Neural cell (in vitro differentiated cells): ENCODE data around the gene SMAD5. TPM values are rescaled to one million over a fixed set of nuclear protein-coding genes. Genes with fewer than 3 reads are reported as not detected.

ENCODE experiments used
- H2AFZ ChIP-seq: fragments of 200-600, 300-800 bp; sonication (generic), shearing (Covaris generic); 2 replicates; pipeline ENCODE4 v1.6.0; 2014; ENCODE audit warnings: low read depth, mild to moderate bottlenecking, antibody characterized with exemption, low read length, moderate library complexity
- H3F3A ChIP-seq: fragments of 200-600 bp; shearing (Covaris generic); 2 replicates; pipeline ENCODE4 v1.6.1; 2016; ENCODE audit warnings: mild to moderate bottlenecking, moderate library complexity, mixed read lengths, antibody characterized with exemption, low read length; ENCODE audit not compliant: insufficient read depth, poor library complexity, severe bottlenecking
- H3K27ac ChIP-seq: fragments of 200-600, 300-800 bp; sonication (generic), shearing (Covaris generic); 2 replicates; pipeline ENCODE4 v1.5.1; 2014; ENCODE audit warnings: mild to moderate bottlenecking, low read length, moderate library complexity
- H3K27me3 ChIP-seq: fragments of 300-800, 200-600 bp; sonication (generic), shearing (Covaris generic); 2 replicates; pipeline ENCODE4 v1.6.0; 2014; ENCODE audit warnings: mild to moderate bottlenecking, low read depth, low read length, moderate library complexity; ENCODE audit not compliant: insufficient read depth
- H3K36me3 ChIP-seq: fragments of 300-800, 200-600 bp; sonication (generic), shearing (Covaris generic); 2 replicates; pipeline ENCODE4 v1.5.1; 2014; ENCODE audit warnings: mild to moderate bottlenecking, antibody characterized with exemption, low read length, moderate library complexity; ENCODE audit not compliant: insufficient read depth
- H3K4me2 ChIP-seq: fragments of 300-800, 200-600 bp; sonication (generic), shearing (Covaris generic); 2 replicates; pipeline ENCODE4 v1.6.0; 2014; ENCODE audit warnings: mild to moderate bottlenecking, low read length
- H3K4me3 ChIP-seq: fragments of 300-800, 200-600 bp; sonication (generic), shearing (Covaris generic); 2 replicates; pipeline ENCODE4 v1.5.1; 2014; ENCODE audit warnings: mild to moderate bottlenecking, low read length, moderate library complexity
- H3K79me2 ChIP-seq: fragments of 200-600 bp; shearing (Covaris generic); replicated peaks from 2 replicates; pipeline ENCODE4 v1.6.0; 2014; ENCODE audit warnings: mild to moderate bottlenecking, low read length, moderate library complexity; ENCODE audit not compliant: insufficient read depth
- H3K9ac ChIP-seq: fragments of 300-800, 200-600 bp; sonication (generic), shearing (Covaris generic); 2 replicates; pipeline ENCODE4 v1.6.1; 2016; ENCODE audit warnings: mild to moderate bottlenecking, low read length, mixed read lengths
- H3K9me2 ChIP-seq: fragments of 200-600 bp; shearing (Covaris generic); 2 replicates; pipeline ENCODE4 v1.6.1; 2016; ENCODE audit warnings: mild to moderate bottlenecking, low read length, mixed read lengths; ENCODE audit not compliant: insufficient read depth
- H3K9me3 ChIP-seq: fragments of 200-600, 300-800 bp; sonication (generic), shearing (Covaris generic); 2 replicates; pipeline ENCODE4 v1.6.1; 2016; ENCODE audit warnings: mild to moderate bottlenecking, mixed run types, low read length, moderate library complexity, mixed read lengths
- H4K20me1 ChIP-seq: fragments of 200-600 bp; shearing (Covaris generic); 2 replicates; pipeline ENCODE4 v1.6.1; 2016; ENCODE audit warnings: mild to moderate bottlenecking, mixed run types; ENCODE audit not compliant: insufficient read depth
- EP300 ChIP-seq: fragments of 450-650 bp; conservative IDR thresholded peaks from 2 replicates; pipeline ENCODE4 v1.6.1; 2014; ENCODE audit warnings: antibody characterized with exemption, mild to moderate bottlenecking, moderate library complexity; ENCODE audit not compliant: poor library complexity, severe bottlenecking
- EZH2 ChIP-seq: fragments of 200-600, 300-800 bp; shearing (Covaris generic), sonication (generic); IDR thresholded peaks from 2 replicates; pipeline ENCODE4 v1.6.1; 2014; ENCODE audit warnings: antibody characterized with exemption, low read length, borderline replicate concordance, mild to moderate bottlenecking; ENCODE audit not compliant: insufficient read depth, poor library complexity, severe bottlenecking
- MXI1 ChIP-seq: fragments of 450-650 bp; conservative IDR thresholded peaks from 2 replicates; pipeline ENCODE4 v1.6.1; 2014; ENCODE audit warnings: antibody characterized with exemption, mild to moderate bottlenecking; ENCODE audit not compliant: poor library complexity, severe bottlenecking
- POLR2AphosphoS5 ChIP-seq: IDR thresholded peaks from 2 replicates; pipeline ENCODE4 v1.6.1; 2012
- RAD21 ChIP-seq: fragments of 450-650 bp; conservative IDR thresholded peaks from 2 replicates; pipeline ENCODE4 v1.6.1; 2014; ENCODE audit warnings: antibody characterized with exemption, mild to moderate bottlenecking, moderate library complexity
- SMC3 ChIP-seq: fragments of 450-650 bp; conservative IDR thresholded peaks from 2 replicates; pipeline ENCODE4 v1.6.1; 2014; ENCODE audit warnings: antibody characterized with exemption, mild to moderate bottlenecking, moderate library complexity; ENCODE audit not compliant: poor library complexity
- TAF1 ChIP-seq: IDR thresholded peaks from 2 replicates; pipeline ENCODE4 v1.6.1; 2012; ENCODE audit warnings: low read depth
- polyA plus RNA-seq: library from polyadenylated mRNA; depleted of rRNA; stranded (reverse); fragments of >200 nt; gene quantifications from 2 replicates; pipeline ENCODE4 v1.2.3, GENCODE V29; 2014
- TF ChIP-seq, protein P1 (sequence below): IDR thresholded peaks from 2 replicates; pipeline ENCODE4 v1.6.1; 2012; ENCODE audit warnings: borderline replicate concordance
- TF ChIP-seq, protein P2 (sequence below): fragments of 450-650 bp; IDR thresholded peaks from 2 replicates; pipeline ENCODE4 v1.5.1; 2014; ENCODE audit warnings: antibody characterized with exemption, mild to moderate bottlenecking, moderate library complexity; ENCODE audit not compliant: poor library complexity, severe bottlenecking

Gene SMAD5
- polyA plus RNA-seq, 1 donor from 2014 or later: 26.3 TPM

DNA sequence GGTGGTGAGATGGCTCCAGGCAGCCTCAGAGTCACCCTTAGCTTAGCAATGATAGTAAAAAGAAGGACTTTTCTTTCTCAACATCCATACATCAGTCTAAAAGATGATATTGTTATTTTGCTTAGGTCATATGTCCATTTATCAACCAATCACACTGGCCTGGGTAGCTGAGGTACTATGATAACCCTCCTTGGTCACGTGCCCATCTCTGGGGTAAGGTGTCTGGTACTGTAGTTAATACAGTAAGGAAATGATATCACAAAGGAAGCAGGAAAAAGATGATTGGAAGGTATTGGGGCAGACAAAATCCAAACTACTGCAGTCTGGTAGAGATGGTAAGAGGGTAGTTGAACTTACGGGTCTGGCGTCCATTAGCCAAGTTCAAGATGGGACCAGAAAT lies 5.1 kb upstream of the SMAD5 start:
- Histone ChIP-seq H3K9ac (no peak overlapping the region), H3K4me3 (no peak overlapping the region), H3F3A (peaks cover 5% of the 10 kb centered on the region), H3K9me2 (no peaks in the 10 kb centered on the region), H3K79me2 (no peaks in the 10 kb centered on the region), H3K36me3 (no peaks in the 10 kb centered on the region), H2AFZ (no peak overlapping the region), H3K9me3 (no peaks in the 10 kb centered on the region), H3K27ac (no peak overlapping the region), H3K4me2 (no peak overlapping the region), H3K27me3 (no peaks in the 10 kb centered on the region), H4K20me1 (no peaks in the 10 kb centered on the region)
- no peak for TF ChIP-seq MXI1
- no peak for TF ChIP-seq TAF1
- TF ChIP-seq, protein P1, sequence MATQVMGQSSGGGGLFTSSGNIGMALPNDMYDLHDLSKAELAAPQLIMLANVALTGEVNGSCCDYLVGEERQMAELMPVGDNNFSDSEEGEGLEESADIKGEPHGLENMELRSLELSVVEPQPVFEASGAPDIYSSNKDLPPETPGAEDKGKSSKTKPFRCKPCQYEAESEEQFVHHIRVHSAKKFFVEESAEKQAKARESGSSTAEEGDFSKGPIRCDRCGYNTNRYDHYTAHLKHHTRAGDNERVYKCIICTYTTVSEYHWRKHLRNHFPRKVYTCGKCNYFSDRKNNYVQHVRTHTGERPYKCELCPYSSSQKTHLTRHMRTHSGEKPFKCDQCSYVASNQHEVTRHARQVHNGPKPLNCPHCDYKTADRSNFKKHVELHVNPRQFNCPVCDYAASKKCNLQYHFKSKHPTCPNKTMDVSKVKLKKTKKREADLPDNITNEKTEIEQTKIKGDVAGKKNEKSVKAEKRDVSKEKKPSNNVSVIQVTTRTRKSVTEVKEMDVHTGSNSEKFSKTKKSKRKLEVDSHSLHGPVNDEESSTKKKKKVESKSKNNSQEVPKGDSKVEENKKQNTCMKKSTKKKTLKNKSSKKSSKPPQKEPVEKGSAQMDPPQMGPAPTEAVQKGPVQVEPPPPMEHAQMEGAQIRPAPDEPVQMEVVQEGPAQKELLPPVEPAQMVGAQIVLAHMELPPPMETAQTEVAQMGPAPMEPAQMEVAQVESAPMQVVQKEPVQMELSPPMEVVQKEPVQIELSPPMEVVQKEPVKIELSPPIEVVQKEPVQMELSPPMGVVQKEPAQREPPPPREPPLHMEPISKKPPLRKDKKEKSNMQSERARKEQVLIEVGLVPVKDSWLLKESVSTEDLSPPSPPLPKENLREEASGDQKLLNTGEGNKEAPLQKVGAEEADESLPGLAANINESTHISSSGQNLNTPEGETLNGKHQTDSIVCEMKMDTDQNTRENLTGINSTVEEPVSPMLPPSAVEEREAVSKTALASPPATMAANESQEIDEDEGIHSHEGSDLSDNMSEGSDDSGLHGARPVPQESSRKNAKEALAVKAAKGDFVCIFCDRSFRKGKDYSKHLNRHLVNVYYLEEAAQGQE: no peak
- TF ChIP-seq EZH2: no peak
- TF ChIP-seq, protein P2, sequence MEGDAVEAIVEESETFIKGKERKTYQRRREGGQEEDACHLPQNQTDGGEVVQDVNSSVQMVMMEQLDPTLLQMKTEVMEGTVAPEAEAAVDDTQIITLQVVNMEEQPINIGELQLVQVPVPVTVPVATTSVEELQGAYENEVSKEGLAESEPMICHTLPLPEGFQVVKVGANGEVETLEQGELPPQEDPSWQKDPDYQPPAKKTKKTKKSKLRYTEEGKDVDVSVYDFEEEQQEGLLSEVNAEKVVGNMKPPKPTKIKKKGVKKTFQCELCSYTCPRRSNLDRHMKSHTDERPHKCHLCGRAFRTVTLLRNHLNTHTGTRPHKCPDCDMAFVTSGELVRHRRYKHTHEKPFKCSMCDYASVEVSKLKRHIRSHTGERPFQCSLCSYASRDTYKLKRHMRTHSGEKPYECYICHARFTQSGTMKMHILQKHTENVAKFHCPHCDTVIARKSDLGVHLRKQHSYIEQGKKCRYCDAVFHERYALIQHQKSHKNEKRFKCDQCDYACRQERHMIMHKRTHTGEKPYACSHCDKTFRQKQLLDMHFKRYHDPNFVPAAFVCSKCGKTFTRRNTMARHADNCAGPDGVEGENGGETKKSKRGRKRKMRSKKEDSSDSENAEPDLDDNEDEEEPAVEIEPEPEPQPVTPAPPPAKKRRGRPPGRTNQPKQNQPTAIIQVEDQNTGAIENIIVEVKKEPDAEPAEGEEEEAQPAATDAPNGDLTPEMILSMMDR: no peak

DNA sequence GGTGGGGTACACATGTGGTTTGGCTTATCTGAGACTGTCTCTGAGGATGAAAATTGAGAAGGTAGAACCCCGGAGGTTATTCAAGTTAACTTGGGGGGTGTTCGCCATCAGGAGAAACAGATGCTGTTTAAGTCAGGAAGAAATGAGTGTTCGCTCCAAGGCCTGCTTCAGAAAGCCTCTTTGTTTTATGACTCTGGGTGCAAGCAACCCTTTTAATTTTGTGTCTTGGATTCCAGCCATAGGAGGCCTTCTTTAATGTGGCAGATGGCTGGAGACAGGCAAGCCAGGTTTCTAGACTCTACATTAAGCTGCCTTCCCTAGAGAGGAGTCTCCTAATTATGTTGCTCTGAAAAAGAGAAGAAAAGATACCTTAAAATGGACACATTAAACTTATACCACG lies 4.2 kb upstream of the SMAD5 start:
- no peak for TF ChIP-seq RAD21
- no peaks in the 10 kb centered on the region for H3K9me3 ChIP-seq
- no peak overlapping the region for H3K27ac ChIP-seq
- H3K27me3 ChIP-seq: no peaks in the 10 kb centered on the region
- H3K9ac ChIP-seq: no peak overlapping the region
- H3K4me2 ChIP-seq: no peak overlapping the region
- H3K79me2 ChIP-seq: no peaks in the 10 kb centered on the region
- H3K4me3 ChIP-seq: no peak overlapping the region
- no peak overlapping the region for H2AFZ ChIP-seq
- H4K20me1 ChIP-seq: no peaks in the 10 kb centered on the region
- H3F3A ChIP-seq: peaks cover 6% of the 10 kb centered on the region
- no peaks in the 10 kb centered on the region for H3K9me2 ChIP-seq
- H3K36me3 ChIP-seq: no peaks in the 10 kb centered on the region

DNA sequence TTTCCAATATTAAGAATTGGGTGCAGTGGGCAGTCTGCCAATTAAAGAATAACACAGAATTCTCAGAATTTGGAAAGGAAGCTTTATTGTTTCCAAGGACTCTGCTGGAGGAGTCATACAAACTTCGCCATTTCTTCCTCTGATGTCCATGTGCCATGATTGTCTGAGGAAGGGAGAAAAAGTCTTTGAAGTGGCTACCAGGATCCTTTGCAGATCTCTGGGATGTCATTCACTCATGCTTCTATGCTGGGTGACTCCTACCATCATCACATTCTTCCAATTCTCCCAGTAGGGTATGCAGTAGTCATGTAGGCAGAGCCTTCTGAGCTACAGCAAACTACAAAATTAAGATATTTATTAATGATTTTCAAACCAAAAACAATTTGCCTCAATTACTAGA lies 3.2 kb upstream of the SMAD5 start:
- no peaks in the 10 kb centered on the region for H3K36me3 ChIP-seq
- H3K27ac ChIP-seq: no peak overlapping the region
- peaks cover 7% of the 10 kb centered on the region for H3F3A ChIP-seq
- H3K9ac ChIP-seq: no peak overlapping the region
- H3K4me3 ChIP-seq: no peak overlapping the region
- H3K4me2 ChIP-seq: no peak overlapping the region
- H3K9me3 ChIP-seq: no peaks in the 10 kb centered on the region
- no peaks in the 10 kb centered on the region for H4K20me1 ChIP-seq
- TF ChIP-seq TAF1 (no peak), EP300 (no peak), SMC3 (no peak), POLR2AphosphoS5 (no peak), MXI1 (no peak), RAD21 (no peak), EZH2 (no peak)
- TF ChIP-seq, protein P1: no peak
- TF ChIP-seq, protein P2: no peak
- peaks cover 5% of the 10 kb centered on the region for H3K79me2 ChIP-seq
- no peaks in the 10 kb centered on the region for H3K9me2 ChIP-seq
- no peaks in the 10 kb centered on the region for H3K27me3 ChIP-seq
- no peak overlapping the region for H2AFZ ChIP-seq
